Inflammatory macrophage treated with lipopolysaccharide for 1 hour (primary cell): ENCODE data around the gene MEGF8.
A peak's percentile ranks its signal among the peaks of the same experiment; 100 is the strongest.

Experiments used
- DNase-seq, 2 donors: peaks; one replicate each; pipeline ENCODE4 v3.0.0-alpha.2; 2020 to 2022

The MEGF8 gene

GRCh38 chr19:42286349-42287016 lies 39.0 kb upstream of the MEGF8 start:
- DNase-seq = peak in 1 of 2 donors; percentile 33

DNA sequence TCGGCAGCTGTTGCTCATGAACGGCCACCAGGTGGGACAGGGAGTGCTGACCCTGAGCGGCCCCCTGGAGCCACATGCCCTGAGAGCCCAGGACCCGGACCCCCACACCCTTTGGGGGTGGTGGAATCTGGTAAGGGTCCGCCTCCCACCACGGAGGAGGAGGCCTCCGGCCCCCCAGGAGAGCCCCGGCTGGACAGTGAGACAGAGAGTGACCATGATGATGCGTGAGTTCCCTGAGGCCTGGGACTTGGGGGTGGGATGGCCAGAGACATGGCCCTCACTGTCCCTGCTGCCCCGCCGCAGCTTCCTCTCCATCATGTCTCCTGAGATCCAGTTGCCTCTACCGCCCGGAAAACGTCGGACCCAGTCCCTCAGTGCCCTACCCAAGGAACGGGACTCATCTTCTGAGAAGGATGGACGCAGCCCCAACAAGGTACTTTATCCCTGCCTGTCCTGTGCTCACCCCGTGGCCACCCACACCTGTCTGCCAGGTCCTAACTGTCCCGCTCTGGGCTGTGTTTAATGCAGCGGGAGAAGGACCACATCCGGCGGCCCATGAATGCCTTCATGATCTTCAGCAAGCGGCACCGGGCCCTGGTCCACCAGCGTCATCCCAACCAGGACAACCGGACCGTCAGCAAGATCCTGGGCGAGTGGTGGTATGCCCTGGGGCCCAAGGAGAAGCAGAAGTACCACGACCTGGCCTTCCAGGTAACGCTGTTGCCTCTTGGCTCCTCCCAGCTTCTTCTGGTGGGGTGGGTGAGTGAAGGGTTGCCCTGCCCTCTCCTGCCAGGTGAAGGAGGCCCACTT lies 38.2 kb upstream of the MEGF8 start:
- no peak for DNase-seq

- no peak for DNase-seq
Measured at GRCh38 chr19:42287827-42288107, 37.7 kb upstream of the MEGF8 start.

DNA sequence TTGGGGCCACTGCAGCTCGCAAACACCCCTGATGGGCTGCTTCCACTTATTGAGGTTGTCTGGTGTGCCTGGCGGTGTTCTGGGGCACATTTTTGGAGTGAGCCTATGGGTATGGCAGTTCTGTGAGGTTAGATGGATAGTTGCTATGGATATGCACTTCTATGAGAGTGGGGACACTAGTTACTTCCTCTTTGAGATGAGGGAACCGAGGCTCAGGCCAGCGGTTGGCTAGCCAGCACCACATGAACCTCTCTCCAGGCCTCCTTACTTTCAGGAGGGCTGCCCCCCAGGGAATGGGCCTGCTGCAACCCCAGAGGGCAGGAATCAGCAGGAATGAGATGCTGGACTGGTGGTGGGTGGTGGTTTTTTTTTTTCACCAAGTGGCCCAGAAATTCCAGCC lies 37.0 kb upstream of the MEGF8 start:
- DNase-seq = no peak

DNA sequence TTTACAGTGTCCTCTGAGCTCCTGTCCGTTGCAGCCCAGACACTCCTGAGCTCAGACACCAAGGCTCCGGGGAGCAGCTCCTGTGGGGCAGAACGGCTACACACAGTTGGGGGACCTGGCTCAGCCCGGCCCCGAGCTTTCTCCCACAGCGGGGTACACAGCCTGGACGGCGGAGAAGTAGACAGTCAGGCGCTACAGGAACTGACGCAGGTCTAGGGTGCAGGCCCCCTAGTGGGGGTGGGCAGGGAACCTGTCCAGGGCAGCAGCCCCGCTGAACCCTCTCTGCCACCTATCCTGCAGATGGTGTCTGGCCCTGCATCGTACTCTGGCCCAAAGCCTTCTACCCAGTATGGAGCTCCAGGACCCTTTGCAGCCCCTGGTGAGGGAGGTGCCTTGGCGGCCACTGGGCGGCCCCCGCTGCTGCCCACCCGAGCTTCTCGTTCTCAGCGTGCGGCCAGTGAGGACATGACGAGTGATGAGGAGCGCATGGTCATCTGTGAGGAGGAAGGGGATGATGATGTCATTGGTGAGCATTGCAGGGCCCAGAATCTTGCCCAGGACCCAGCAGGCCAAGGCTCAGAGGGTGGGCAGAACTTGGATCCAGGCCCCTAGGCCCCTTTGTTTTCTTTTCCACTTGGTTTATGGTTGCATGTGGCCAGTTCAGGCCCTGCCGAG lies 36.4 kb upstream of the MEGF8 start:
- DNase-seq = no peak

GRCh38 chr19:42289556-42290041 lies 35.8 kb upstream of the MEGF8 start:
- no peak for DNase-seq

GRCh38 chr19:42290136-42290522 lies 35.3 kb upstream of the MEGF8 start:
- no peak for DNase-seq

DNA sequence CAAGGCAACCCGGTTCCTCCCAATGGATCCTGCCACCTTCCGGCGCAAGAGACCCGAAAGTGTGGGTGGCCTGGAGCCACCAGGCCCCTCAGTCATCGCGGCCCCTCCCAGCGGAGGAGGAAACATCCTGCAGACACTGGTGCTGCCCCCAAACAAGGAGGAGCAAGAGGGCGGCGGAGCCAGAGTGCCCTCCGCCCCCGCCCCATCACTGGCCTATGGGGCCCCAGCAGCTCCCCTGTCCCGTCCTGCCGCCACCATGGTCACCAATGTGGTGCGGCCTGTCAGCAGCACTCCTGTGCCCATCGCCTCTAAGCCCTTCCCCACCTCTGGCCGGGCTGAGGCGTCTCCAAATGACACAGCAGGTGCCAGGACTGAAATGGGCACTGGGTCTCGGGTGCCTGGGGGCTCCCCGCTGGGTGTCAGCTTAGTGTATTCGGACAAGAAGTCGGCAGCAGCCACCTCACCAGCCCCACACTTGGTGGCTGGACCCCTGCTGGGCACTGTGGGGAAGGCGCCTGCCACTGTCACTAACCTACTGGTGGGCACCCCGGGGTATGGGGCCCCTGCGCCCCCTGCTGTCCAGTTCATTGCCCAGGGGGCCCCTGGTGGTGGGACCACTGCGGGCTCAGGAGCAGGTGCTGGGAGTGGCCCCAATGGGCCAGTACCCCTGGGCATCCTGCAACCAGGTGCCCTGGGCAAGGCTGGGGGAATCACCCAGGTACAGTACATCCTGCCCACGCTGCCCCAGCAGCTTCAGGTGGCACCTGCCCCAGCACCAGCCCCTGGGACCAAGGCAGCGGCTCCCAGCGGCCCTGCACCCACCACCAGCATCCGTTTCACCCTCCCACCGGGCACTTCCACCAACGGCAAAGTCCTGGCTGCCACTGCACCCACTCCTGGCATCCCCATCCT lies 34.7 kb upstream of the MEGF8 start:
- DNase-seq = peak in 1 of 2 donors; percentile 35

GRCh38 chr19:42291435-42291810 lies 34.0 kb upstream of the MEGF8 start:
- no peak for DNase-seq

GRCh38 chr19:42292042-42292960 lies 33.1 kb upstream of the MEGF8 start:
- no peak for DNase-seq

DNA sequence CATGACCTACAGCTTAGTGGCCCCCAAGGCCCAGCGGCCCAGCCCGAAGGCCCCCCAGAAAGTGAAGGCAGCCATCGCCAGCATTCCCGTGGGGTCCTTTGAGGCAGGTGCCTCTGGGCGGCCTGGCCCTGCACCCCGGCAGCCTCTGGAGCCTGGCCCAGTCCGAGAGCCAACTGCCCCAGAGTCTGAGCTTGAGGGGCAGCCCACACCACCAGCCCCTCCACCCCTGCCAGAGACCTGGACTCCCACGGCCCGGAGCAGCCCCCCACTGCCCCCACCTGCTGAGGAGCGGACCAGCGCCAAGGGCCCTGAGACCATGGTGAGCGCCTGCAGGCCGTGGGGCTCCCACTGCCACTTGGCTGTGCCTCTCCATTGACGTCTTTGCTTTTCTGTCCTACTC lies 32.5 kb upstream of the MEGF8 start:
- DNase-seq = no peak

- DNase-seq = no peak
Measured at GRCh38 chr19:42293540-42293939, 31.9 kb upstream of the MEGF8 start.

GRCh38 chr19:42293948-42294347 lies 31.5 kb upstream of the MEGF8 start:
- DNase-seq = no peak

GRCh38 chr19:42294471-42295137 lies 30.8 kb upstream of the MEGF8 start:
- no peak for DNase-seq

GRCh38 chr19:42295342-42295741 lies 30.1 kb upstream of the MEGF8 start:
- DNase-seq = no peak

DNA sequence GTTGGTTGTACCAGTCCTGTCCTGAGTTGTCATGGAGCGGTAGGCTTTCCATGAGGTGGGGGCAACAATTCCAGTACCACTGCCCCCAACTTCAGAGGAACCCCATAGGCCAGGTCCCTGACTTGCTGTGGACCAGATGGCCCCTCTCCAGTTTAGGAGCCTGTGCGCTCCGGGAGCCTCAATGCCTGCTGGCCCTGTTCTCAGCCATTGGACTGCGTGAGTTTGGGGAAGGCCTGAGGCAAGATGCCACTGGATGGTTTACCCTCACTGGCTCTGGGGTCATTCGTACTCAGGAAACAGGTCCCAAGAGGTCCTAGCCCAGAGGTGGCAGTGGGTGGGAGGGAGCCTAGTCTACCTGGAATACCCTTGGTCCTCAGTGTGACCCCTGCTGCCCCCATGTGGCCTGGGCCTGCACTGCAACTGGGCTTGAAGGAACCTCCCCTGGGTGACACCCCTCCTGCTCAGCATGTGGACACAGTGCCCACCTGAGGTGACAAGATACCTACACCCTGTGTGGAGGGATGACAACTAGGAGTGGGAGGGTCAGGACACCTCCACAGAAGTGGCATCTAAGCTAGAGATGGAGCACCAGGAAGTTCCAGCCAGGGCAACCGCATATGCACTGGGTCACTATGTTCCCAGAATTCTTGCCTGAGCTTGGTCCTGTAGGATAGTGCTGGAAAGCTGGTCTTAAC lies 29.5 kb upstream of the MEGF8 start:
- DNase-seq = peak in 1 of 2 donors; percentile 90

GRCh38 chr19:42297039-42297438 lies 28.4 kb upstream of the MEGF8 start:
- DNase-seq = no peak

DNA sequence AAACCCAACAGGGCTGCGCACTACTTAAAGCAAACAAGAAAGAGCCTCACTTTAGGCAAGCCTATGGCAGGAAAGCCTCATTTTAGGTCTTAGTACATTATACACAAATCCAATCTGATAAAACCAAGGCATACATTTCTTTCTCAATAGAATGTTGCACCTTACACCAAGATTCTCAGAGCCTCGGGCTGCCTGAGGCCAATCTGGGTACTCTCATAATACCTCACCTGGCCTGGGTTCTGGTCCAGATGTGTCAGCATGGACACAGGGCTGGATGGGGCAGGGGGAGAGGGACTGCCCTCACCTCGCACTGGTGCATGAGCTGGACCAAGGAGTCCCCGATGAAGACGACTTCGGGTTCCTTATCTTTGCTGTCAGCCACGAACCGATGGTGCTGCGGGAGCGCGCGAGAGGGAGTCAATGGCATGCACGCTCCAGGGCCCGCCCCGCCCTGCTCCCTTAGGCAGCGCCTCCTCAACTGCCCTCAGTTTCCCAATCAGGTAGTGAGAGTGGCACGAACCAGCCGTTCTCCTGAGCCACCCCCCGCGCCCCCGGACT lies 23.7 kb upstream of the MEGF8 start, which contains the start of gene PRR19:
Gene PRR19 (plus strand): TSS at position 487 of the 558 bp plus-strand sequence. CDS start 7,453 bp downstream, outside the sequence.
- no peak for DNase-seq

DNA sequence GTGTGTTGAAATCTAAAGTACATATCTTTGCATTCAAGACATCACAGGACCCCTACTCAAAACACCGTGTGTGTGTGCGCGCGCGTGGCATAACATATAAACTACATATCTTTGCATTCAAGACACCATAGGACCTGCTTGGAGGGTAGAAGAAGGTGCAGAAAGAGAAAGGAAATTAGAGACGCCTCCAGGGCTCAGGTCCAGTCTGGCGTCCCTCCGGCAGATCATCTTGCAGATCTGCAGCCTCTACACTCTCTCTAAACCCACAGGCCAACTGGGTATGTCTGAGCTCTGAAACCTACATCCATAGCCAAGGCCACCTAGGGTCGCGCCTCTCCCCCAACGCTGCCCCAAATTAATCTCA lies 22.4 kb upstream of the MEGF8 start:
- DNase-seq = no peak

DNA sequence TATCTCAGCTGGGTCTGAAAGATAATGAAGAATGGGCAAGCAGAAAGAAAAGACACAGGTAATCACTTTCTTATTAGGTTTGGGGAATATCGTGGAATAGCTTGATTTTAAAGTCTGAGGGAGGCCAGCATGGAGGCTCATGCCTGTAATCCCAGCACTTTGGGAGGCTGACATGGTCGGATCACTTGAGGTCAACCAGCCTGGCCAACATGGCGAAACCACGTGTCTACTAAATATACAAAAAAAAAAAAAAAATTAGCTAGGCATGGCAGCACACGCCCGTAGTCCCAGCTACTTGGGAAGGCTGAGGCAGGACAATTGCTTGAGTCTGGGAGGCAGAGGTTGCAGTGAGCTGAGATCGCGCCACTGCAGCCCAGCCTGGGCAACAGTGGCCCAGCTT lies 21.6 kb upstream of the MEGF8 start:
- DNase-seq = no peak
